ENCODE data around the gene RPL13.
"Not testable (repeated sequence)": the region's sequence is repeated elsewhere in the genome, so short reads cannot be mapped to it uniquely, and the experiment has no call there.

Gene RPL13

DNA sequence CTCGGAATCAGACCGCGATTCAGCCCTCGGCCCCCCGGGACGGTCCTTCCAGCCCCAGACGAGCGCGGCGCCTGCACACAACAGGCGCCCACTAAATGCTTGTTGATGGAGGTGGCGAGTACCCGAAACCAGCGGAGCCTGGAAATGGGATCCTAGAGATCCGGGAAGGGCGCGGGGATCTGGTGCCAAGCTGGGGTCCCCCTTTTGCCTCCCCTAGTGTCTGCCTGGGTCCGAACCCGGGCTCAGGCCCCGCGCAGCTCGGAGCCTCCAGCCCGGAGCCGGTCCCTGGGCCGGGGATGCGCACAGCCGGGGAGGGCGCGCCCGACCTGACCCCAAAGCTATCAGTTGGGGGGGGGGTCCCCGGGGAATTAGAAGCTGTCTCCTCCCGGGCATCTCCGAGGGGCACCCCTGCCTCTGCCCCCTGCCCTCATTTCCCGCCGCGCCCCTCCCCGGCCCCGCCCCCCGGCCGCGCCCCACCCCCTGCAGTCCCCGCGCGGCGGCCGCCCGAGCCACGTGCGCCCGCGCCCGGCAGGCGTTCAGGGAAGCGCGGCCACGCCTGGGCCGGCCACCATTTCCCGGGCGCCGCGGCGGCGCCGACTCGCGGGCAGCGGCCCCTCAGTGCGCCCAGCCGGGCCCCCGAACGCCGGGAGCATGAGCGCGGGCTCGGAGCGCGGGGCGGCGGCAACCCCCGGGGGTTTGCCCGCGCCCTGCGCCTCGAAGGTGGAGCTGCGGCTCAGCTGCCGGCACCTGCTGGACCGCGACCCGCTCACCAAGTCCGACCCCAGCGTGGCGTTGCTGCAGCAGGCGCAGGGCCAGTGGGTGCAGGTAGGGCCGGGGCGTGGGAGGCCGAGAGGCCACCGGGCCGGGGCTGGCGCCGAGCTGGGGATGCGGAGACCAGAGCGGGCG, 15.0 kb downstream of the RPL13 start, which contains the start of gene CPNE7:
Gene CPNE7, plus strand, starts transcription at position 512 of the 906 bp plus-strand sequence. Its CDS starts 140 bp downstream, at position 652.
- FAIRE-seq (no peak), DNase-seq (ENCODE audit: insufficient read length, low spot score) (peak; percentile 83)

DNA sequence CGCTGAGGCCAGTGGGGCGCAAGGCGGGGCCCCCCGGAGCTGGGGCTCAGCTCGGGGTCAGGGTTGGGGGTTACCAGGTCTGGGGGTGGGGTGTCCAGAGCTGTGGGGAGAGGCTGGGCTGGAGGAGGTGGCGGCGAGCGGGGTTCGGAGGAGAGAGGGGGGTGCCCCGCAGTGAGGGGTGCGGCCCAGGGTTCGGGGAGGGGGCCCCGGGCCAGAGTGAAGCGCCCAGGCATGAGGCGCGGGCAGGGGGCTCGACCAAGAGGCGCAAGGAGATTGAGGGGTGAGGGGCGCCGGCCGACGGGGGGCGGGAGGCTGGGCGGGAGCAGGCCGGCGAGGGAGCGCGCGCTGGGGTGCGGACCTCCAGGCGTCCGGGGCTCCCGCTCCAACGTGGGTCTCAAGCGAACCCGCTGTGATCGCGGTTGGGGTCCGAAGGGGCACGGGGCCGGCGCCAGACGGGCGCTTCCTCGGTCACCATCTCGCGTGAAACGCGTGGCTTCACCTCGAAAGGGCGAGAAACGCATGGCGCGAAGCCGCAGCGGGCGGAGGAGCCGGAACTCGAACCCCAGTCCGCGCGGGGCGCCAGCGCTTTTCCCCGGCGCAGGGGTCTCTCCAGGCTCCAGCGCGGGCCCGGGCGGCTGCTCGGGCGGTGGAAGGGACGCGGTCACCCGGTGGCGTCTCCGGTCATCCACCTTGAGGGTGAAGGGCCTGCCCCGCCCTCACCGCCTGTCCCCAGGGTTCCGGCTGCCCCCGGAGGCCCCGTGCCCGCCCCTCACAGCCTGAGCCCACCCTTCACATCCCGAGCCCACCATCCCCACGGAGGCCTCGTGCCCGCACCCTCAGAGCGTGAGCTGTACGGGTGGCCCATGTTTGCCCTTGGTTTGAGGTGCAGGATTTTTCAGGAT, 15.9 kb downstream of the RPL13 start:
- DNase-seq (ENCODE audit: insufficient read length, low spot score) (no peak), FAIRE-seq (no peak)

- no peak for FAIRE-seq
- no peak for DNase-seq (ENCODE audit: insufficient read length, low spot score)
These were observed 16.7 kb downstream of the RPL13 start for GRCh38 chr16:89577055-89577759.

DNA sequence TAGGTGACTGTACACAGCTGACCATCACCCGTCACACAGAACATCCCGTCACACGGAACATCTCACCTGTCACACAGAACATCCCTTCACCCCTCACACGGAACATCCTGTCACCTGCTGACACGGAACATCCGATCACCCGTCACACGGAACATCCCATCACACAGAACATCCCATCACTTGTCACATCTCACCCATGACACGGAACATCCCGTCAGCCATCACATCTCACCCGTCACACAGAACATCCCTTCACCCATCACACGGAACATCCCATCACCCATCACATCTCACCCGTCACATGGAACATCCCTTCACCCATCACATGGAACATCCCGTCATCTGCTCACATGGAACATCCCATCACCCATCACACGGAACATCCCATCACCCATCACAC, 18.9 kb downstream of the RPL13 start:
- DNase-seq (ENCODE audit: insufficient read length, low spot score), result no peak
- FAIRE-seq, result no peak

GRCh38 chr16:89581045-89581695, 20.7 kb downstream of the RPL13 start:
- FAIRE-seq (no peak), DNase-seq (ENCODE audit: insufficient read length, low spot score) (no peak)

DNA sequence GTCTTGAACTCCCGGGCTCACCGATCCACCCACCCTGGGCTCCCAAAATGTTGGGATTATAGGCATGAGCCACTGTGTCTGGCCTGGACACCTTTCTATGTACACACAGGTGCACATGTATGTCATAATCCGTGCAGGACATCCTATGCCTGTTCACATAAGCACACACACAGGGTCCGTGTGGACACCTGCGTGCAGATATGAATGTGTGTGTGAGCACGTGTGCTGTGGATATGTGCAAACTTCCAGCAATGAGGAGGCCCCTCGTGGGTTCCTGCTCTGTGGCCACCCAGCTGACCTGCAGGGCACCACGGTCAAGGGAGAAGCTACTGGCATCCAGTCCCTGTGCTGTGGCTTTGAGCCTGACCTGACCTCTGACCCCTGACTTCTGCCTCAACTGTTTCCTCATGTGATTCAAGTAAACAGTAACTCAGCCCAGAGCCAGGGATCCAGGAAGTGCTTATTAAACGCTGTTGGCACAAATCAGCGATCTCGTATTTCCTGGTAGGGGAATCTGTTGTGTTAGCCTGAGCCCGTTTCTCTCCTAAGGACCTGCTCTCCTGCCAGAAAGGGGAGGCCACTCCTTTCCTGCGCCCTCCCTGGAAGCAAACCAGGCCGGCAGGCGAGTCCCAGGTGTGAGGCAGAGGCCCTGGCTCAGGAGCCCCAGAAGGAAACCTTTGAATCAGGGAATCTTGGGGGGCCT, 21.5 kb downstream of the RPL13 start:
- FAIRE-seq, result no peak

DNA sequence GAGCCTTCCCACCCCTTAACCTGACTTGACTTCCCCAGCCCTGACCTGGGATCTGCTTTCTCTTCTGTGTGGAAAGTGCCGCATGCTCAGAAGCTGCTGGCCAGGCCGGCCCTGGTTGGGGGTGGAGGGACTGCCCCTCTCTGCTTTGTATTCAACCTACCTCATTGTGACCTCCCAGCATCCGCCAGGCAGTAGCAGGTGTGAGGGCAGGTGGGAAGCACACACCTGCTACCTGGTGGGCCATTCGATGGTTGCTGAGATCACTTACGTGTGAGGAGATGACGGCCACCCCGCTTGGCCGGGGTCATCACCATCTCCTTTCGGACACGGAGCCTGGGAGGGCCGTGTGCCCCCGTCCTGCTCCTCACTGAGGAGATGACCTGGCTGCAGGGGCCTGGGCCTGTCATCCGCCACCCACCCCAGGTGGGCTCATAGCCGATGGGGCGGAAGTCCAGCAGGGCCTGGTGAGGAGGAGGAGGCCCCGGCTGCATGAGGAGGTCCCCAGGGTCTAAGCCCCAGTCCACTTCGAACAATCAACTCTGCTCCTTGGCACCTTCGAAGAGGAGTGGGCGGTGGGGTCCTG, 22.2 kb downstream of the RPL13 start:
- FAIRE-seq (no peak), DNase-seq (ENCODE audit: insufficient read length, low spot score) (no peak)

More for the DNA sequence above, 21.5 kb downstream of the RPL13 start:
- no peak for DNase-seq (ENCODE audit: insufficient read length, low spot score)

DNA sequence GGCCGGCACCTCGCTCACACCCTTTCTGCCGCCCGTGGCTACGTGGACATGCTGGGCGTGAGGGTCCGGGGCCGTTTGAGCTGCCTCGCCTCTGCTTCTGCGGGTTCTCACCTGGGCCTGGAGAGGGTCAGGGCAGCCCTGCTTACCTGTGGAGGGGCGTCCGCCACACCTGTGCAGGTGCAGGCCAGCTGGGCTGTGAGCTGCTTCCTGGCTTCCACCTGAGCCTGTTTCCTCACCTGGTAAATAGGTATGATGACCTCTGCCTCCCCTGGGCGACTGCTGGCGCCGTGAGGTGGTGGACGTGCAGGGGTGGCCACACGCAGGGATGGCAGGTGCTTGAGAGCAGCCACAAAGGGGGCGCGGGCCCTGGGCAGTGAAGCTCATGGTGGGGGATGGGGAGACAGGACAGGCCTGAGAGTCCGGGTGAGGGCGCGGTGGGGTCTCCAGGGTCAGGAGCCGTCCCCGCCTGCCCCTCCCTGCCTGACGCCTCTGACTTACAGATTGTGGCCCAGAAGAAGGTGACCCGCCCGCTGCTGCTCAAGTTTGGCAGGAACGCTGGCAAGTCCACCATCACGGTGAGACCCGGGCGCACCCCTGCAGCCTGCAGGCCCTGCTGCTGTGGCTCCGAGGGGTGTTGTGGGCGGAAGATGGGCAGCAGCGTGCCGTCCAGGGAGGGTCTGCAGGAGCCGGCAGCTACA, 22.9 kb downstream of the RPL13 start:
- FAIRE-seq (no peak), DNase-seq (ENCODE audit: insufficient read length, low spot score) (no peak)

GRCh38 chr16:89583895-89584644, 23.6 kb downstream of the RPL13 start:
- FAIRE-seq (no peak), DNase-seq (ENCODE audit: insufficient read length, low spot score) (no peak)

GRCh38 chr16:89584768-89585549, 24.5 kb downstream of the RPL13 start:
- no peak for DNase-seq (ENCODE audit: insufficient read length, low spot score)
- no peak for FAIRE-seq

- FAIRE-seq, result no peak
- DNase-seq (ENCODE audit: insufficient read length, low spot score), result no peak
These were observed 25.7 kb downstream of the RPL13 start for GRCh38 chr16:89586218-89586617.

DNA sequence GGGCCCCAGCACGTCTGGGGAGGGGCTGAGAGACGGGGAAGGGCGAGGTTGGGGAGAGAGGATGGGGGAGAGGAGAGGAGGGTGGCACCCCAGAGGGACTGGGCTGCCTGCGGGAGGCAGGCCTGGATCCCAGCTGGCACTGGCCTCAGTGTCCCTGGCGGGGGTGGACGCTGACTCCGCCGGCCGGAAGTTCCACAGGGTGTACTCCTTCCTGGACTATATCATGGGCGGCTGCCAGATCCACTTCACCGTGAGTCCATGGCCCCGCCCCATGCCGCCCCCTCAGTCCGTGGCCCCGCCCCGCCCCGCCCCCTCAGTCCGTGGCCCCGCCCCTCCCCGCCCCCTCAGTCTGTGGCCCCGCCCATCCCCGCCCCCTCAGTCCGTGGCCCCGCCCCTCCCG, 26.4 kb downstream of the RPL13 start:
- FAIRE-seq (no peak), DNase-seq (ENCODE audit: insufficient read length, low spot score) (no peak)

DNA sequence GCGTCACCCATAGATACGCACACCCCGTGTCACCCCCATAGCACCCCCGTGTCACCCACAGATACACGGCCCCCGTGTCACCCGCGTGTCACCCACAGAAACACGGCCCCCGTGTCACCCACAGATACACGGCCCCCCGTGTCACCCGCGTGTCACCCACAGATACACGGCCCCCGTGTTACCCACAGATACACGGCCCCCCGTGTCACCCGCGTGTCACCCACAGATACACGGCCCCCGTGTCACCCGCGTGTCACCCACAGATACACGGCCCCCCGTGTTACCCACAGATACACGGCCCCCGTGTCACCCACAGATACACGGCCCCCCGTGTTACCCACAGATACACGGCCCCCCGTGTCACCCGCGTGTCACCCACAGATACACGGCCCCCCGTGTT, 27.2 kb downstream of the RPL13 start:
- DNase-seq (ENCODE audit: insufficient read length, low spot score); FAIRE-seq: not testable (repeated sequence)

GRCh38 chr16:89588413-89589109, 28.1 kb downstream of the RPL13 start:
- DNase-seq (ENCODE audit: insufficient read length, low spot score) (no peak), FAIRE-seq (no peak)

DNA sequence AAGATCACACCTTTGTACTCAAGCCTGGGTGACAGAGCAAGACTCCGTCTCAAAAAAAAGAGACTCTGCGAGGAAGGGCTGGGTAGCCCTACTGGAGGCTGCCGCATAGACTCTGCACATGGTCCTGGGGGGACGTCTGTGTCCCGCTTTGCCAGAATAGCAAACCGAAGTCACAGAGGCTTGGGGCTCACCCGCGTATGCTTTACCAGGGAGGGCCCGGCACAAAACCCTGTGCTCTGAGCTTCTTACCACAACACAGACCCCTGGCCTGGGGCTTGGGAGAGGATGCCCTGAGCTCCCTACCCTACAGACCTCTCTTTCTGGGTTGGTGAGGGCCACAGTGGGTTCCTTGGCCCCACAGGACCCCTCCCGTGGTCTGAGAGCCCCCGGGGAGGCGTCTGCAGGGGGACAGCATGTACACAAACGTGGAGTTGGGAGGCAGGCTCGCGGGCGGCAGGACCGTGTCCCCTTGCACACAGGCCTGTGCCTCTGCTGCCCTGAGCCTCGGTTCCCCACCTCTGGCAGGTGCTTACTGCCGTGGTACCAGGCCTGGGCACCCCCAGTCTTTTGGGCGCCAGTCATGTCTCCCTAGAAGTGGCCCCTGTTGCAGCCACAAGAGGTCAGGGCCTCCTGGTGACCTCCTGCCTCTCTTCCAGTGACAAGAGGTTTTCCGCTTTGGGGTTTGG, 28.9 kb downstream of the RPL13 start:
- FAIRE-seq (no peak), DNase-seq (ENCODE audit: insufficient read length, low spot score) (no peak)

DNA sequence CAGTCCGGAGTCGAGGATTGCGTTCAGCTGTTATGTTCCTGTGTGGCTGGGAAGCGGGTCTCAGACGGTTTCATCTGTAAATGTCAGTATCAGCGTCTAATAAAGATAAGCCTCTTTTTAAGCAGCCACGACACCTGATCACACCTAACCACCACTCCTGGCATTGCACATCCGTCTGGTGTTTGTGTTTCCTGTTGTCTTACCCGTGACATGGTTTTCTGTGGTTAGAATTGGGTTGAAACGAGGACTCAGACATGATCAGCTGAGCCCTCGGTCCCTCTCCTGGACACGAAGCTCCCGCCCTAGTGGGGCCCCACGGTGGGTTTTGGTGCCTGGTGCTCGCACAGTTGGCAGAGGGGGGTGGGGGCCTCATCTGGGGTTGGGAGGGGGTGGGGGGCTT, 33.4 kb downstream of the RPL13 start:
- DNase-seq (ENCODE audit: insufficient read length, low spot score) (no peak), FAIRE-seq (no peak)

Measured in GM19239 (cell line).